Panc1 (cell line): ENCODE measurements around the gene MYH13. TPM values are rescaled to one million over a fixed set of nuclear protein-coding genes. Genes with fewer than 3 reads are reported as not detected.

Experiments used
- ATAC-seq: fragments of 200-7000 bp; cut with Tn5 transposase; 2 replicates; pipeline ENCODE4 v1.9.1; 2020; ENCODE audit warnings: mild to moderate bottlenecking, moderate library complexity
- Bru-seq: library from RNA; stranded (reverse); fragments of 400-500 nt; gene quantifications from one replicate; lab custom pipeline; 2021; lab: Mats Ljungman, UMichigan
- BruChase-seq, 2 experiments: library from RNA; stranded (reverse); fragments of 400-500 nt; gene quantifications; one replicate each; lab custom pipeline; 2021; lab: Mats Ljungman, UMichigan
- BruUV-seq: library from RNA; stranded (reverse); fragments of 400-500 nt; replicated peaks from 2 replicates; lab custom pipeline; 2021; lab: Mats Ljungman, UMichigan
- CTCF ChIA-PET: fragments of 300-600 bp; sonication (Branson Sonifier 250); formaldehyde crosslinking; loops from one replicate; lab custom pipeline; 2022; ENCODE audit warnings: antibody characterized with exemption; lab: Charles Lee
- POLR2A ChIA-PET: fragments of 300-600 bp; sonication (Branson Sonifier 250); formaldehyde crosslinking; loops from one replicate; lab custom pipeline; 2022; ENCODE audit warnings: antibody characterized with exemption; lab: Charles Lee
- DNase-seq: peaks from one replicate; pipeline ENCODE4 v3.0.0-alpha.2; 2010; ENCODE audit warnings: low read depth, low spot score
- H3K27ac ChIP-seq: 2 replicates; pipeline ENCODE4 v1.5.1; 2011; ENCODE audit warnings: mild to moderate bottlenecking, low read length, inconsistent platforms
- H3K27me3 ChIP-seq: fragments of 200-500 bp; sonication (Bioruptor generic); 2 replicates; pipeline ENCODE4 v1.6.0; 2014; ENCODE audit warnings: low read length, inconsistent platforms; ENCODE audit not compliant: control insufficient read depth, insufficient read depth
- H3K36me3 ChIP-seq: fragments of 200-500 bp; sonication (Bioruptor generic); 2 replicates; pipeline ENCODE4 v1.5.1; 2014; ENCODE audit warnings: inconsistent platforms, mild to moderate bottlenecking, low read length, moderate library complexity; ENCODE audit not compliant: control insufficient read depth, insufficient read depth
- H3K4me1 ChIP-seq: 2 replicates; pipeline ENCODE4 v1.5.1; 2011; ENCODE audit warnings: inconsistent platforms, mild to moderate bottlenecking, low read length, moderate library complexity; ENCODE audit not compliant: control insufficient read depth, insufficient read depth
- H3K4me3 ChIP-seq, 2 experiments: 2 replicates each; pipeline ENCODE4 v1.5.1; 2011 to 2012; ENCODE audit warnings: low read depth in 2 of 2, low read length in 2 of 2, mild to moderate bottlenecking in 2 of 2, inconsistent platforms in 1 of 2, moderate library complexity in 1 of 2
- H3K9me3 ChIP-seq: fragments of 200-500 bp; sonication (Bioruptor generic); 2 replicates; pipeline ENCODE4 v1.5.1; 2014; ENCODE audit warnings: low read depth, mild to moderate bottlenecking, inconsistent platforms, low read length, moderate library complexity; ENCODE audit not compliant: control insufficient read depth, insufficient read depth
- CTCF ChIP-seq: fragments of 450-650 bp; IDR thresholded peaks from 2 replicates; pipeline ENCODE4 v1.5.1; 2017; ENCODE audit warnings: mild to moderate bottlenecking
- POLR2AphosphoS5 ChIP-seq: IDR thresholded peaks from 2 replicates; pipeline ENCODE4 v1.6.1; 2012; ENCODE audit warnings: mild to moderate bottlenecking, low read depth, low read length, moderate library complexity
- REST ChIP-seq, 2 experiments: IDR thresholded peaks; 2 replicates each; pipeline ENCODE4 v1.6.1; 2011 to 2012; ENCODE audit warnings: low read depth in 2 of 2, control low read depth in 1 of 2, low read length in 1 of 2, mild to moderate bottlenecking in 1 of 2, moderate library complexity in 1 of 2; ENCODE audit not compliant: insufficient read depth in 1 of 2
- SIN3A ChIP-seq: IDR thresholded peaks from 2 replicates; pipeline ENCODE4 v1.6.1; 2012; ENCODE audit warnings: low read depth, mild to moderate bottlenecking, low read length, moderate library complexity, borderline replicate concordance; ENCODE audit not compliant: insufficient read depth
- TCF7L2 ChIP-seq: IDR thresholded peaks from 2 replicates; pipeline ENCODE4 v1.6.1; 2011; ENCODE audit warnings: mild to moderate bottlenecking, low read depth, low read length, inconsistent platforms
- in situ Hi-C: cut with HindIII; loops from 2 replicates; pipeline ENCODE4 v1.10.0; 2016; ENCODE audit warnings: low sequenced_read_pairs, low pct_unique_long_range_greater_than_20kb
- intact Hi-C: fragments of 100-400 bp; cut with micrococcal nuclease; formaldehyde crosslinking; loops from one replicate; pipeline ENCODE4 v1.10.0; 2022; ENCODE audit not compliant: unreplicated experiment
- long read RNA-seq: library from polyadenylated mRNA; unstranded; transcript quantifications from one replicate; pipeline ENCODE4 v2.0.0, GENCODE V29; 2021; ENCODE audit not compliant: unreplicated experiment
- polyA plus RNA-seq: library from polyadenylated mRNA; unstranded; fragments of >200 nt; gene quantifications from one replicate; pipeline ENCODE4 v1.2.1, GENCODE V29; 2012; ENCODE audit warnings: missing spikeins; ENCODE audit not compliant: insufficient read length
- total RNA-seq: library from RNA; stranded (reverse); gene quantifications from one replicate; pipeline ENCODE4 v1.2.1, GENCODE V29; 2021; ENCODE audit not compliant: unreplicated experiment

The MYH13 gene
- not detected for total RNA-seq
- polyA plus RNA-seq, result not detected
- Bru-seq, nascent RNA, result not detected
- BruChase-seq, experiment 1, labeled RNA remaining after a 2-hour chase, result not detected
- not detected for BruChase-seq, experiment 2, labeled RNA remaining after a 6-hour chase
- long read RNA-seq, result 0 reads

GRCh38 chr17:10372906-10373305 is at the start of gene MYH13:
TSS of gene MYH13 (minus strand) at chr17:10373006. CDS start at chr17:10364530, 8,476 bp downstream.
- in situ Hi-C loops (no loop called here), intact Hi-C loops (no loop called here)
- H3K27ac ChIP-seq, result no peak within 1 kb of the TSS
- DNase-seq (no peak), ATAC-seq (no peak)
- H3K27me3 ChIP-seq, result no peaks in the 10 kb centered on the region
- TF ChIP-seq CTCF, result no peak
- TF ChIP-seq POLR2AphosphoS5, result no peak
- TF ChIP-seq REST (IDR thresholded peaks at IDR 0.05; ENCODE audit: insufficient read depth in 1 of 2, low read depth in 2 of 2, low read length in 1 of 2), result no peak
- TF ChIP-seq TCF7L2, result no peak
- TF ChIP-seq SIN3A, result no peak
- ChIA-PET POLR2A (no interaction called here), CTCF (no interaction called here)
- no peaks in the 10 kb centered on the region for H3K9me3 ChIP-seq
- BruUV-seq, result no TSS peak
- no peaks in the 10 kb centered on the region for H3K4me1 ChIP-seq
- no peaks in the 10 kb centered on the region for H3K36me3 ChIP-seq
- H3K4me3 ChIP-seq, result no peak within 1 kb of the TSS

GRCh38 chr17:10421900-10422542 is 49.2 kb upstream of the MYH13 start, which contains the start of gene MYH8:
TSS of gene MYH8 (minus strand) at chr17:10421950. CDS start at chr17:10420227, 1,723 bp downstream.
- intact Hi-C loops, result no loop called here
- Histone ChIP-seq H3K4me3 (no peak within 1 kb of the TSS), H3K4me1 (no peaks in the 10 kb centered on the region), H3K36me3 (no peaks in the 10 kb centered on the region), H3K9me3 (no peaks in the 10 kb centered on the region), H3K27ac (no peak within 1 kb of the TSS), H3K27me3 (no peaks in the 10 kb centered on the region)
- TF ChIP-seq SIN3A, result no peak
- no peak for TF ChIP-seq REST (IDR thresholded peaks at IDR 0.05; ENCODE audit: insufficient read depth in 1 of 2, low read depth in 2 of 2, low read length in 1 of 2)
- no peak for ATAC-seq
- no TSS peak for BruUV-seq
- no peak for DNase-seq
- ChIA-PET CTCF (interaction anchor here (0.6 kb wide), 1 partner anchor 120 kb away, joined by 3 read pairs; no protein-coding TSS in a partner anchor), POLR2A (no interaction called here)
- in situ Hi-C loops, result no loop called here
